Fibroblast of skin of back (primary cell): Measurements from ENCODE around the gene PPM1H.
"Not testable (repeated sequence)": the region's sequence is repeated elsewhere in the genome, so short reads cannot be mapped to it uniquely, and the experiment has no call there.

Source experiments
- DNase-seq: peaks from one replicate; pipeline ENCODE4 v3.0.0-alpha.2; 2013

Gene PPM1H

GRCh38 chr12:62943779-62944395, 8.9 kb upstream of the PPM1H start:
- DNase-seq, result no peak

DNA sequence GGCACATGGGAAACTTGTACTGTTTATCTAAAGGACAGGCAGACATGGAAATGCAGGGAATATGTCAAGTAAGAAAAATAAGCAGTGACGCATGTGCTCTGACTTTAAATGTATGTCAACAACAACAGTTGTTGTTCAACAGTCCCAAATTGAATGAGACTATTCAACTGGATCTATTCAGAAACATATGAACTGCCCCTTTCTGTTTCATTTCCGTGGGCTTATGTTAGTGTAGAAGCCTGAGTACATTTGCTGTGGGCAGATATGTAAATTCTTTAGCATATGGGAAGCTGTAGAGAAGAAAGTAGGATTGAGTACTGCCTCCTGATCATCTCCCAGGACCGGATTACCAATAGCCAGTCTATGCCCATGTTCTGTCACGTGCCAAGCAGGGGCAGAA, 7.4 kb upstream of the PPM1H start:
- not testable (repeated sequence) for DNase-seq

DNA sequence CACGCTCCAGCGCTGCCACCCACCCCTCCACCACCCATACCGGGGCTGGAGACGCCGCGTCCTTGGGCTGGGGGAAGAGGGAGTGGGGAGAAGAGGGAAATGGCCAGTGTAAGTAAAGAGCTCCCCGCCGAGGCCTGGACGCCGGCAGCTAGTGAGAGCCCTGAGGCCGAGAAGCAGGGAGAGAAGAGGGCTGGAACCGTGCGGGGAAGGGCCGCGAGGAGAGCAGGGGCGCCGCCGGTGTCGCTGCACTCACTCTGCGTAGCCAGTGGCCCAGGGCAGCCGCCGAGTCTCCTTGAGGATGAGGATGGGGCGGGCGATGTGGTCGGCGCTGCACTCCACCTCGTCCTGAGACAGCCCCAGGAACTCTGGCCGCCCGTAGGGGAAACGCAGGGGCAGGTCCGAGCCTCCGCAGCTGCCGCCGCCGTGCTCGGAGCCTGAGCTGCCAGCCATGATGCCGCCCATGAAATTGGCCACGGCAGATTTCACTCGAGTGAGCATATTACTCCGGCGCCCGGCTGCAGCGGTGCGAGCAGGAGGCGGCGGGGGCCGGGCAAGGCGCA, 631 bp downstream of the PPM1H start:
- peak; percentile 36 for DNase-seq

GRCh38 chr12:62933602-62934238, 1.2 kb downstream of the PPM1H start:
- DNase-seq, result no peak

DNA sequence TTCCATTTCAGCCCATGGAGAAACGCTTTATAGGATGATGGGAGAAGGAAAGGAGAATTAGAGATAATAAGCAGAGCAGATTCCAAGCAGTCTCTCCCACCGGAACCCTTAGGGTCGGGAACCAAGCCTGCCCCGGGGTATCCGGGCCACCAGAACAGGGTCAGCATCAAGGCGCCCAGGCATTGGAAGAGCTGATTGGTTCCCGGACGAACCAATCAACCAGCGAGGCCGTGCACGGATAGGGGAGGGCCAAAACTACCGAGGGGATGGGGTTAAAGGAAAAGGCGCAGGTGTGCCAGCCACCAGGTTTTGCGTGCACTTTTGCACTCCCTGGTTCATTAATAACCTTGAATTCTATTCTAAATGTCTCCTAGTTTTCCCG, 1.7 kb downstream of the PPM1H start:
- no peak for DNase-seq

DNA sequence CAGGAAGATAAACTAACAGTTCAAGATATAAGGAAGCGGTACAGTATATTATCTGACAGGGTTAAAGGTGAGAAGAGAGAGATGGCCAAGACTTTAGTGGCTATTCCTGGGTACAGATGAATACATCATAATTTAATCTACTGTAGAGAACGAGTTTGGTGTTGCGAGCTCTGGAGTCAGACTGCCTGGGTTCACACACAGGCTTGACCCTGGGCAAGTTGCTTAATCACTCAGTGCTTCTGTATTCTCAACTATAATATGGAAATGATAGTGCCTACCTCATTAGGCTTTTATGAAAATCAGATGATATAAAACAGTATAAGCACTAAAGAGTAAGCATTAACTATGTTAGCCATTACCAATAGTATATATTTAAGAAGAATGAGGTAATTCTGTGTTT, 3.5 kb downstream of the PPM1H start:
- no peak for DNase-seq

GRCh38 chr12:62930546-62931425, 4.2 kb downstream of the PPM1H start:
- no peak for DNase-seq

GRCh38 chr12:62928632-62929031, 6.3 kb downstream of the PPM1H start:
- DNase-seq, result no peak

DNA sequence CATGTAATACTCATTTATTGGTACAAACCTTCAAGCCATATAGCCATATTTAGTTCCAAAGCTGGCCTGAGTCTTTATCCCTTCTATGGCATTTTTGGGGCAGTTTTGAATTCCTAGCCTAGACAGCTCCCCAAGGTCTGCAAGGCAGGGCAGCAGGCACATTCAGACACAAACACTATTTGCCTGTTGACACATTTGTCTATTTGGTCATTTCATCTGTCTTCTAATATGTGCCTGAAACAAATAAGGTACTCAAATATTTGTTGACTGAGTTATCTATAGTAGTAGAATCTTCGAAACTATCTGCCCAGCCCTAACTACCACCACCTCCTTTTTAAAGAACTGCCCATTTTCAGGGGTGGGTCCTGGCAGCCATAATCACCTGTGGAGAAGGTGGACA, 9.3 kb downstream of the PPM1H start:
- no peak for DNase-seq

DNA sequence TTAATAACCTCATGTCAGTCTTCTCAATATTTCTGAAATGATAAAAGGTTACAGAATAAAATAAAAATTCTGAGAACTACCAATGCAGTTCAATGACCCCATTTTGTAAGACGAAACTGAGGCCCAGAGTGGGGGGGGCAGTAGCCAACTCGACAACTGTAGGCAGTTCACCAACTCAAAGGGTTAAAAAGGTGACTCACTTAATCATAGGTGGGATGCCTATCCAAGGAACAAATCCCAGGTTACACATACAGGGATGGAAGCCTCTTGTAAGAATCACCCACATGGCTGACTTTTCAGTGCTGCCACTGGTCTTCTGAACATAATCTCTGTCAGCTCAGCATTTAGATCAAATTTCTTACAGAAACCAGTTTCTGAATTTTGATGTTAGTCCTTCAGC, 10.9 kb downstream of the PPM1H start:
- DNase-seq, result no peak

- no peak for DNase-seq
These were observed 12.4 kb downstream of the PPM1H start for GRCh38 chr12:62922539-62922938.

DNA sequence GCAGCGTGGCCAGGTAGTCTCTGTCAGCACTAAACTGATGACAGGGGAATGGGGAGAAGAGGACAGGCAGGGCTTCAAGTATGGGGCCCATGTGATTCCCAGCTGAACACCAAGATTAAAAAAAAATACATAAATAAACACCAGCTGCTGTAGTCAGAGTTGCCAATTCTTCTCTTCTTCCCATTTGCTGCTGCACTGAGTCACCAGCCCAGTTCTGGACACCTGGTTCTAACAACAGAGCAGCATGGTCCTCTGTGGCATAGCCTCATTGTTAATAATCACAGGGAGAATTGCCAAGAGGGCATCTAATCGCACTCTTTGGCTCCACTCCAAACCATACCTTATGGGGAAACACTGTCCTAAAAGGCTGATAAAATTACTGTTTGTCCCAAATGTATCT, 15.1 kb downstream of the PPM1H start:
- DNase-seq, result no peak

DNA sequence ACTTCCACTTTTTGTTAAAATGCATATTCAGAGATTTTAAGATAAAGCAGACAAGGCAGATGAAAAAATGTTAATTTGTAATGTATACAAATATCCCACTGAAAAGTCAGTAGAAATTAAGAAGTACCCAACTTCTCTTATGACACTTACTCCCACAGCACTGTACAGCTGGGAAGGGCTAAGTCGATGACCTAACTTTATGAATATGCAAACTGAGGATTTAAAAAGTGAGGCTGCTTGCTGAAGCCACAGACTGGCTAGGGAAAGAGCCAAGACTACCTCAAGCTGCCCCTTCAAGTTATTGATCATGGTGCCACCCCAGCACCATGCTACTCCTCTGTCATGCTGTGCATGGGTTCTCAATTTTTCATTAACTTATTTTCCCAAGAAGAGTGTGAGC, 17.0 kb downstream of the PPM1H start:
- DNase-seq, result no peak

DNA sequence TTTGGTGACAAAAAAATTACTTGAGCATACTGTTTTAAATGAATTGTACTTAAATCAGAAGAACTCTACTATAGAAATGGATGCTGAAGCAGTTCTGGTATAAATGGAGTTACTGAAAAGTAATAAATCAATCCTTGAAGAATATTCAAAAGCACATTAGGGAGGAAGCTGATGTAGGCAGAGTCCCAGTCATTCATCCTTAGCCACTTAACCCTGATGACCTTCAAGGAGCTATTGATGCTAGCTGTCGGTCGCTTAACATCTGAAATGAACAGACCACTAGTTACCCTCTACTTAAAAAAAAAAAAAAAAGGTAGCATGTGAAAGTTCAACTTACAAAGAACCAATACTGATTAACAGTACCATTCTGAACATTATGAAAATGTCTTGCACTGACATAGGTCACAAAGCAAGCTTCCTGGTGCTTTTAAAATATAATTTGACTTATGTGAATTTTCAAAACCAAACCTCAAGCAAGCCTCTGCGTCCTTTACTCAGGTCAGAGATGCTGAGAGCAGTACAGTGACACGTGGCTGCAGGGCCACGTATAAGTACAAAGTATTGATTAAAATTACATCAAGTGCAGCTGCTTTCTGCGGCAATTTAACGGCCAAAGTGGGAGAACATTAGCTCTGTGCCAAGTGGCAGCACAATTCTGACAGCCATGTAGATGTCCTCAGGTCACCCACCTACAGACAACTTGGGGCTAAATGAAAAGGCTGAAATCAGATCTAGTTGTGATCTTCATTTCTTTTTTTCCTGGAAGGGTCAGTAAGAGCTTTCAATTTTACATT, 18.1 kb downstream of the PPM1H start:
- DNase-seq, result no peak

GRCh38 chr12:62915204-62915529, 19.8 kb downstream of the PPM1H start:
- no peak for DNase-seq

- DNase-seq, result no peak
These were observed 20.3 kb downstream of the PPM1H start for GRCh38 chr12:62914443-62915203.

DNA sequence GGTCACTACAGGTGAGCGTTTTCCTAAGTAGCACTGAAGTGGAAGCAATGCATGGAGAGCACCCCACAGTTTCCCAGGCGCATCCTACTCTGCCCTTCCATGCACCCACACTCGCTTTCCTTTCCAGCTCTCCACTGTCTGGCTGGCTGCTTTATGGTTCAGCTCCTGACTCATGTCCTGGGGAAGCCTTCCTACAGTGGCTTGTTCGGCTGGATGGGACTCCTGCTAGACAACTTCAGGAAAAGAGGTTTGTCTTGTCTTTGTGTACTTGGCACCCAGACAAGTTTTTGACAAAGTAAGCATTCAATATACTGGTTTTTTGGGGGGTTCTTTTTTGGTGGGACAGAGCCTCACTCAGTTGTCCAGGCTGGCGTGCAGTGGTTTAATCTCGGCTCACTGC, 21.6 kb downstream of the PPM1H start:
- no peak for DNase-seq

- DNase-seq, result no peak
These were observed 22.3 kb downstream of the PPM1H start for GRCh38 chr12:62912644-62913043.

DNA sequence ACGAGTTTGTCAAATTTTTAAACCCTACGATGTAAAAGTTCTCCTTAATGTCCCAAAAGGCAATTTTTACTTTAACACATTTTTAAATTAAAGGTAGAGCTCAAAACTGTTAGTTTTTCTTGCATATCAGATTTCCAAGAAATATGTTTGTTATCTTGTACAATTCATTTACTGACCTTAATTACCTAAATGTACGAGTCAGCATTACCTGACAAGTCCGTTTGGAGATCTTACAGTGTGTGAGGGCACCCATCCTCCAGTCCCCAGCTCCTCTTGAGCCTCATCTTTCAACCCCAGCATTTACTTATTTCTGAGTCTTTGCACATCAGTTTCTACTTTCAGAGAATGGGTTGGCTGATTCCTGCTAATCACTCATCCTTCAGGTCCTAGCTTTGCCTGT, 23.7 kb downstream of the PPM1H start:
- no peak for DNase-seq

DNA sequence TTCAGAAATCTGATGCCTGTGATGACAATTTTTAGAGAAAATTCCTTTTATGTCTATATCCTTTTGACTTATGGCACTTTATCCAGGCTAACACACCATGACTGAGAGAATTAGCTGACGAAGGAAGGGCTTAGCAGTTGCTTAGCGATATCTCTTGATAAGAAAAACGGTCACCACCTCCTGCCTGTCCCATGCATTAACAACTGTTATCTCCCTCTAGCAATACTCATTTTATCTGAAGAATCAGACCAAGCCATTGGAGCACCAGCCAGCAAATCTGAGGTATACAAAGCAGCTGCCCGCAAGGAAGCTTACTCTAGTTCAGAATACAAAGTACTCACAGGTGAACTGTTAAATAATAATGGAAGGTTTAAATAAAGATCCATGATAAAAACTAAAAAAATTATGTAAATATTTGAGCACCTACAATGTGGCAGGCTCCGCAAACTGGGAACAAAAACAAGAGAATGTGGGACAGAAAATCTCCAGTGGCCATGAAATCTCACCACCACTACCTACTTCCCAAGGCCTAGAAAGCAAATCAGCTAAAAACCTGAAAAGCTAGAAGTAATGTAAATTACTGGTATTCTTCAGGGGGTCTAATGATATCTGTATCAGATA, 24.3 kb downstream of the PPM1H start:
- no peak for DNase-seq

GRCh38 chr12:62909340-62909739, 25.6 kb downstream of the PPM1H start:
- no peak for DNase-seq

DNA sequence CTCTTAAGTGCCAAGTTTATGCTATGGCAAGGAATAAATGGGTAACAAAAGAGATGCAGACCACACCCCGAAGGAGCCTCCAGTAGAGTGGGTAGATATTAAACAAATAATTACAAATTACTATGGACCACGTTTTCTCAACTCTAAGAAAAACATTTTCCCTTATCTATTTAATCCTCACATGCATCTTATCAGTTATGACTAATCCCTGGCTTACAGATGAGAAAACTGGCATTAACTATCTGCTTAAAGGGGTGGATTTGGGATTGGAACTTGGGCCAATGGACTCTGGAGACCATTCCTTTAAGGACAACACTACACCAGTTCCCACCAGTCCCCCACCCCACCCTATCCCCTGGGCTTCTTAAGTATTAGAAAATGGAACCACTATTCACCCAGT, 26.3 kb downstream of the PPM1H start:
- DNase-seq, result no peak
